Occipital lobe (tissue), 2 donors: ENCODE results near the gene RTL10. TPM values are rescaled to one million over a fixed set of nuclear protein-coding genes. Genes with fewer than 3 reads are reported as not detected.

Experiments used
- DNase-seq: peaks from one replicate; lab custom pipeline; 2025; lab: John Stamatoyannopoulos, UW
- total RNA-seq: library from RNA; depleted of rRNA; stranded (reverse); fragments of >200 nt; gene quantifications from one replicate; pipeline ENCODE4 v1.2.3, GENCODE V29; 2014

The RTL10 gene
- total RNA-seq, 1 donor from 2014 or later, result 12.3 TPM

GRCh38 chr22:19863571-19863970, 8.9 kb upstream of the RTL10 start:
- no peak for DNase-seq

- no peak for DNase-seq
These were observed 8.1 kb upstream of the RTL10 start for GRCh38 chr22:19862619-19863246.

- no peak for DNase-seq
These were observed 5.3 kb upstream of the RTL10 start for GRCh38 chr22:19859861-19860510.

- no peak for DNase-seq
These were observed 2.7 kb upstream of the RTL10 start for GRCh38 chr22:19857382-19857781.

- no peak for DNase-seq
These were observed 1.1 kb upstream of the RTL10 start for GRCh38 chr22:19855504-19856409.

GRCh38 chr22:19853879-19854777, 546 bp downstream of the RTL10 start:
- no peak for DNase-seq

GRCh38 chr22:19853058-19853878, 1.4 kb downstream of the RTL10 start:
- DNase-seq, result no peak

- no peak for DNase-seq
These were observed 2.4 kb downstream of the RTL10 start for GRCh38 chr22:19852177-19852781.

- no peak for DNase-seq
These were observed 3.1 kb downstream of the RTL10 start for GRCh38 chr22:19851291-19852176.

- no peak for DNase-seq
These were observed 3.9 kb downstream of the RTL10 start for GRCh38 chr22:19850763-19851109.

- DNase-seq, result no peak
These were observed 4.6 kb downstream of the RTL10 start for GRCh38 chr22:19849835-19850762.

GRCh38 chr22:19848298-19849224, 6.1 kb downstream of the RTL10 start:
- no peak for DNase-seq

- no peak for DNase-seq
These were observed 7.4 kb downstream of the RTL10 start for GRCh38 chr22:19847345-19847632.

GRCh38 chr22:19846620-19847344, 7.9 kb downstream of the RTL10 start:
- no peak for DNase-seq

- DNase-seq, result no peak
These were observed 9.5 kb downstream of the RTL10 start for GRCh38 chr22:19845054-19845722.
